HEK293 (cell line): Measurements from ENCODE around the gene SLC25A25.

Source experiments
- CTCF ChIA-PET: fragments of 350-600 bp; formaldehyde crosslinking; extraction: SDS; loops from one replicate; lab custom pipeline; 2021; ENCODE audit warnings: antibody characterized with exemption; lab: Yijun Ruan, JAX
- POLR2A ChIA-PET: fragments of 300-600 bp; formaldehyde crosslinking; extraction: SDS; loops from one replicate; lab custom pipeline; 2020; ENCODE audit warnings: antibody characterized with exemption, inconsistent platforms; lab: Yijun Ruan, JAX
- H3K27ac ChIP-seq: fragments of 200-500 bp; sonication (Bioruptor generic); 2 replicates; pipeline ENCODE4 v1.5.1; 2014; ENCODE audit warnings: low read depth, low read length, control low read depth, inconsistent platforms; ENCODE audit errors: extremely low read depth
- H3K36me3 ChIP-seq, 2 experiments: fragments of 200-500 bp in 1 of 2; sonication (Bioruptor generic) in 1 of 2; 1 replicate in 1 of 2; 2 replicates in 1 of 2; pipeline ENCODE4 v1.5.1; 2014 to 2017; ENCODE audit warnings: inconsistent platforms in 2 of 2, low read length in 2 of 2; ENCODE audit not compliant: control insufficient read depth in 2 of 2, insufficient read depth in 1 of 2
- H3K4me1 ChIP-seq: fragments of 200-500 bp; sonication (Bioruptor generic); 2 replicates; pipeline ENCODE4 v1.5.1; 2014; ENCODE audit warnings: mild to moderate bottlenecking, low read length, inconsistent platforms; ENCODE audit not compliant: control insufficient read depth, insufficient read depth
- H3K4me3 ChIP-seq: 2 replicates; pipeline ENCODE4 v1.5.1; 2011; ENCODE audit warnings: low read depth, mild to moderate bottlenecking, control low read depth, low read length, moderate library complexity
- H3K9me3 ChIP-seq: fragments of 200-500 bp; sonication (Bioruptor generic); 2 replicates; pipeline ENCODE4 v1.5.1; 2014; ENCODE audit warnings: low read depth, low read length, inconsistent platforms; ENCODE audit not compliant: control insufficient read depth, insufficient read depth
- EGR2 ChIP-seq: fragments of 450-650 bp; formaldehyde crosslinking; IDR thresholded peaks from 2 replicates; pipeline ENCODE4 v1.5.1; 2016; ENCODE audit warnings: low read depth, missing biosample characterization, missing genetic modification characterization
- HOXA7 ChIP-seq: sonication (generic); formaldehyde crosslinking; IDR thresholded peaks from 2 replicates; pipeline ENCODE4 v1.8.1; 2022; ENCODE audit warnings: missing genetic modification reagents, borderline replicate concordance
- HOXD13 ChIP-seq: sonication (generic); formaldehyde crosslinking; IDR thresholded peaks from 2 replicates; pipeline ENCODE4 v1.8.0; 2022; ENCODE audit warnings: missing genetic modification reagents, borderline replicate concordance
- PRDM4 ChIP-seq: fragments of 450-650 bp; formaldehyde crosslinking; IDR thresholded peaks from 2 replicates; pipeline ENCODE4 v1.5.1; 2017; ENCODE audit warnings: missing biosample characterization, missing genetic modification characterization
- SCRT1 ChIP-seq: fragments of 450-650 bp; formaldehyde crosslinking; IDR thresholded peaks from 2 replicates; pipeline ENCODE4 v1.5.1; 2016; ENCODE audit warnings: missing biosample characterization, missing genetic modification characterization, borderline replicate concordance
- ZBTB44 ChIP-seq: fragments of 450-650 bp; IDR thresholded peaks from 2 replicates; pipeline ENCODE4 v1.5.1; 2018; ENCODE audit warnings: missing biosample characterization, mild to moderate bottlenecking, missing genetic modification characterization
- ZBTB48 ChIP-seq: fragments of 450-650 bp; formaldehyde crosslinking; IDR thresholded peaks from 2 replicates; pipeline ENCODE4 v1.5.1; 2016; ENCODE audit warnings: missing biosample characterization, missing genetic modification characterization
- ZNF138 ChIP-seq: fragments of 450-650 bp; formaldehyde crosslinking; IDR thresholded peaks from 2 replicates; pipeline ENCODE4 v1.5.1; 2016; ENCODE audit warnings: missing biosample characterization, missing genetic modification characterization, borderline replicate concordance
- ZNF292 ChIP-seq: fragments of 450-650 bp; formaldehyde crosslinking; IDR thresholded peaks from 2 replicates; pipeline ENCODE4 v1.5.1; 2016; ENCODE audit warnings: low read depth, missing biosample characterization, missing genetic modification characterization, borderline replicate concordance
- ZNF366 ChIP-seq: fragments of 450-650 bp; formaldehyde crosslinking; conservative IDR thresholded peaks from 2 replicates; pipeline ENCODE4 v1.5.1; 2016; ENCODE audit warnings: missing biosample characterization, missing genetic modification characterization
- ZNF391 ChIP-seq: fragments of 450-650 bp; formaldehyde crosslinking; IDR thresholded peaks from 2 replicates; pipeline ENCODE4 v1.5.1; 2016; ENCODE audit warnings: low read depth, missing biosample characterization, missing genetic modification characterization, borderline replicate concordance
- ZNF423 ChIP-seq: fragments of 450-650 bp; formaldehyde crosslinking; IDR thresholded peaks from 2 replicates; pipeline ENCODE4 v1.5.1; 2016; ENCODE audit warnings: missing biosample characterization, missing genetic modification characterization
- ZNF473 ChIP-seq: fragments of 450-650 bp; formaldehyde crosslinking; IDR thresholded peaks from 2 replicates; pipeline ENCODE4 v1.5.1; 2017; ENCODE audit warnings: missing biosample characterization, missing genetic modification characterization
- ZNF518A ChIP-seq: fragments of 450-650 bp; formaldehyde crosslinking; conservative IDR thresholded peaks from 2 replicates; pipeline ENCODE4 v1.5.1; 2016; ENCODE audit warnings: low read depth, missing biosample characterization, missing genetic modification characterization
- ZNF645 ChIP-seq: fragments of 450-650 bp; formaldehyde crosslinking; IDR thresholded peaks from 2 replicates; pipeline ENCODE4; 2016; ENCODE audit warnings: missing biosample characterization, missing genetic modification characterization
- ZNF747 ChIP-seq: fragments of 450-650 bp; formaldehyde crosslinking; IDR thresholded peaks from 2 replicates; pipeline ENCODE4 v1.5.1; 2016; ENCODE audit warnings: missing biosample characterization, missing genetic modification characterization
- ZSCAN4 ChIP-seq: fragments of 450-650 bp; formaldehyde crosslinking; IDR thresholded peaks from 2 replicates; pipeline ENCODE4 v1.5.1; 2017; ENCODE audit warnings: missing biosample characterization, missing genetic modification characterization

SLC25A25 gene

GRCh38 chr9:128114326-128115186, 46.5 kb downstream of the SLC25A25 start:
- ChIA-PET POLR2A (interaction anchor here (0.5 to 1.2 kb wide), 2 partner anchors 10 to 175 kb away, joined by 3 to 4 read pairs; no protein-coding TSS in a partner anchor), CTCF (interaction anchor here (0.6 to 5.2 kb wide), 7 partner anchors 9 to 172 kb away, joined by 3 to 88 read pairs (median 5); no protein-coding TSS in a partner anchor)
- Histone ChIP-seq H3K36me3 (peaks cover 0 to 25% of the 10 kb centered on the region in 2 experiments; a peak in 1 of 3 replicates), H3K4me3 (no peak overlapping the region), H3K27ac (no peak overlapping the region), H3K9me3 (no peaks in the 10 kb centered on the region), H3K4me1 (no peaks in the 10 kb centered on the region)
- no peak for TF ChIP-seq ZBTB44
- no peak for TF ChIP-seq ZNF518A (tag by site-specific recombination)
- TF ChIP-seq HOXD13, result no peak
- no peak for TF ChIP-seq ZBTB48 (tag by site-specific recombination)
- no peak for TF ChIP-seq ZNF645 (tag by site-specific recombination)
- TF ChIP-seq ZNF366 (tag by site-specific recombination), result no peak
- TF ChIP-seq ZNF747 (tag by site-specific recombination), result no peak
- no peak for TF ChIP-seq ZNF292 (tag by site-specific recombination)
- TF ChIP-seq ZNF391 (tag by site-specific recombination), result no peak
- TF ChIP-seq ZNF473 (tag by site-specific recombination), result no peak

GRCh38 chr9:128115187-128116103, 47.4 kb downstream of the SLC25A25 start:
- H3K27ac ChIP-seq, result no peak overlapping the region
- no peaks in the 10 kb centered on the region for H3K4me1 ChIP-seq
- no peak overlapping the region for H3K4me3 ChIP-seq
- H3K36me3 ChIP-seq, result peaks cover 0 to 26% of the 10 kb centered on the region in 2 experiments; a peak in 1 of 3 replicates
- CTCF ChIA-PET, result interaction anchor here (0.9 to 5.2 kb wide), 10 partner anchors 9 to 172 kb away, joined by 3 to 88 read pairs (median 10); no protein-coding TSS in a partner anchor
- POLR2A ChIA-PET, result interaction anchor here (0.6 to 1.2 kb wide), 2 partner anchors 11 to 604 kb away, joined by 3 read pairs; no protein-coding TSS in a partner anchor
- no peaks in the 10 kb centered on the region for H3K9me3 ChIP-seq
- TF ChIP-seq ZSCAN4 (no peak), SCRT1 (no peak), EGR2 (tag by site-specific recombination) (no peak), ZNF423 (no peak), ZNF138 (tag by site-specific recombination) (no peak), ZNF473 (tag by site-specific recombination) (no peak), PRDM4 (tag by site-specific recombination) (no peak), HOXA7 (CRISPR knock-in tag) (no peak)
